H1 (cell line): ENCODE measurements around the gene RGS8. TPM values are rescaled to one million over a fixed set of nuclear protein-coding genes. Genes with fewer than 3 reads are reported as not detected.

Experiments
- CTCF ChIA-PET: fragments of 300-600 bp; sonication (Branson Sonifier 250); formaldehyde crosslinking; loops from one replicate; lab custom pipeline; 2021; ENCODE audit not compliant: partially characterized antibody; lab: Charles Lee
- POLR2A ChIA-PET: fragments of 300-600 bp; sonication (Branson Sonifier 250); formaldehyde crosslinking; loops from one replicate; lab custom pipeline; 2021; ENCODE audit warnings: inconsistent platforms; ENCODE audit not compliant: partially characterized antibody; lab: Charles Lee
- DNase-seq, 2 experiments: peaks; one replicate each; pipeline versions ENCODE4 v3.0.0 to v3.0.0-alpha.2; 2010 to 2022; ENCODE audit warnings: low spot score in 2 of 2, low read depth in 1 of 2, mixed read lengths in 1 of 2
- FAIRE-seq: peaks from 2 replicates; lab custom pipeline; 2011; peaks lifted over from hg19 to GRCh38; lab: Jason Lieb, UNC
- H2AFZ ChIP-seq: 2 replicates; pipeline ENCODE4 v1.8.1; 2012; ENCODE audit warnings: low read length, inconsistent platforms
- H2AK5ac ChIP-seq: 2 replicates; pipeline ENCODE4 v1.6.1; 2013; ENCODE audit warnings: low read depth, low read length
- H2BK120ac ChIP-seq: replicated peaks from 2 replicates; pipeline ENCODE3; 2013; ENCODE audit warnings: low read depth, low read length, inconsistent platforms
- H2BK12ac ChIP-seq: 2 replicates; pipeline ENCODE4 v1.6.1; 2013; ENCODE audit warnings: low read depth, low read length
- H2BK15ac ChIP-seq: 2 replicates; pipeline ENCODE4 v1.6.1; 2013; ENCODE audit warnings: low read length
- H2BK20ac ChIP-seq: 2 replicates; pipeline ENCODE4 v1.6.1; 2013; ENCODE audit warnings: low read length
- H2BK5ac ChIP-seq: 2 replicates; pipeline ENCODE4 v1.6.1; 2013; ENCODE audit warnings: low read depth, low read length
- H3K14ac ChIP-seq: 2 replicates; pipeline ENCODE4 v1.6.1; 2013; ENCODE audit warnings: inconsistent platforms; ENCODE audit not compliant: insufficient read length
- H3K18ac ChIP-seq: 2 replicates; pipeline ENCODE4 v1.6.1; 2013; ENCODE audit warnings: low read length; ENCODE audit errors: extremely low read depth
- H3K23ac ChIP-seq: 2 replicates; pipeline ENCODE4 v1.6.1; 2013; ENCODE audit warnings: inconsistent platforms; ENCODE audit not compliant: insufficient read length
- H3K23me2 ChIP-seq: 2 replicates; pipeline ENCODE4 v1.6.1; 2013; ENCODE audit warnings: low read depth, low read length
- H3K27ac ChIP-seq: 2 replicates; pipeline ENCODE4 v1.6.1; 2011; ENCODE audit warnings: low read depth, low read length, inconsistent platforms
- H3K27me3 ChIP-seq, 4 experiments: replicated peaks in 1 of 4; 1 replicate in 1 of 4; 2 replicates in 3 of 4; pipeline versions ENCODE4 v1.6.1 to v1.8.1; 2011 to 2013; ENCODE audit warnings: low read length in 3 of 4, mild to moderate bottlenecking in 3 of 4, inconsistent platforms in 2 of 4, mixed read lengths in 2 of 4, moderate library complexity in 1 of 4; ENCODE audit not compliant: control insufficient read depth in 3 of 4, insufficient read depth in 3 of 4; ENCODE audit errors: extremely low read depth in 1 of 4
- H3K36me3 ChIP-seq, 4 experiments: 2 replicates each; pipeline versions ENCODE4 v1.6.1 to v1.8.1; 2011 to 2013; ENCODE audit warnings: mild to moderate bottlenecking in 4 of 4, low read length in 3 of 4, moderate library complexity in 2 of 4, control low read depth in 1 of 4, inconsistent platforms in 1 of 4; ENCODE audit not compliant: insufficient read depth in 4 of 4, control insufficient read depth in 2 of 4
- H3K4ac ChIP-seq: replicated peaks from 2 replicates; pipeline ENCODE3; 2013; ENCODE audit warnings: low read length, low read depth, mixed read lengths, inconsistent platforms; ENCODE audit not compliant: insufficient read length
- H3K4me1 ChIP-seq, 4 experiments: replicated peaks in 1 of 4; 1 replicate in 1 of 4; 2 replicates in 3 of 4; pipeline versions ENCODE4 v1.6.1 to v1.8.1; 2011 to 2013; ENCODE audit warnings: low read length in 3 of 4, inconsistent platforms in 2 of 4, mixed read lengths in 1 of 4; ENCODE audit not compliant: insufficient read depth in 4 of 4, control insufficient read depth in 3 of 4
- H3K4me2 ChIP-seq, 2 experiments: 2 replicates each; pipeline versions ENCODE4 v1.6.1 to v1.8.1; 2011 to 2013; ENCODE audit warnings: low read depth in 2 of 2, low read length in 2 of 2, control low read depth in 1 of 2, inconsistent platforms in 1 of 2, mild to moderate bottlenecking in 1 of 2; ENCODE audit not compliant: insufficient read depth in 1 of 2
- H3K4me3 ChIP-seq, 4 experiments: fragments of 200-600, 300-600 bp in 1 of 4; sonication (generic), shearing (Covaris generic), sonication (Bioruptor Twin) in 1 of 4; 2 replicates each; pipeline versions ENCODE4 v1.5.1 to v1.8.1; 2011 to 2016; ENCODE audit warnings: low read length in 4 of 4, low read depth in 3 of 4, control low read depth in 2 of 4, inconsistent platforms in 2 of 4, mild to moderate bottlenecking in 2 of 4, mixed read lengths in 1 of 4, moderate library complexity in 1 of 4; ENCODE audit not compliant: insufficient read depth in 2 of 4; ENCODE audit errors: extremely low read depth in 1 of 4
- H3K56ac ChIP-seq: replicated peaks from 2 replicates; pipeline ENCODE3; 2013; ENCODE audit warnings: low read depth, mild to moderate bottlenecking, mixed read lengths, low read length, inconsistent platforms; ENCODE audit not compliant: insufficient read length
- H3K79me1 ChIP-seq: 2 replicates; pipeline ENCODE4 v1.6.1; 2013; ENCODE audit warnings: low read depth, low read length, control low read depth
- H3K79me2 ChIP-seq, 2 experiments: 2 replicates each; pipeline versions ENCODE4 v1.6.1 to v1.8.1; 2012 to 2013; ENCODE audit warnings: low read length in 2 of 2, mild to moderate bottlenecking in 2 of 2, inconsistent platforms in 1 of 2; ENCODE audit not compliant: insufficient read depth in 2 of 2, control insufficient read depth in 1 of 2
- H3K9ac ChIP-seq, 4 experiments: replicated peaks in 1 of 4; 1 replicate in 1 of 4; 2 replicates in 3 of 4; pipeline versions ENCODE4 v1.6.1 to v1.8.1; 2011 to 2013; ENCODE audit warnings: low read depth in 3 of 4, low read length in 3 of 4, control low read depth in 2 of 4, mild to moderate bottlenecking in 2 of 4, moderate library complexity in 2 of 4, inconsistent platforms in 1 of 4; ENCODE audit errors: extremely low read depth in 1 of 4
- H3K9me3 ChIP-seq, 2 experiments: 2 replicates each; pipeline versions ENCODE4 v1.6.1 to v1.8.1; 2012 to 2013; ENCODE audit warnings: mild to moderate bottlenecking in 2 of 2, moderate library complexity in 2 of 2, control low read depth in 1 of 2, inconsistent platforms in 1 of 2, low read depth in 1 of 2, low read length in 1 of 2, mixed read lengths in 1 of 2; ENCODE audit not compliant: insufficient read depth in 2 of 2
- H4K20me1 ChIP-seq, 2 experiments: replicated peaks in 1 of 2; 2 replicates each; pipeline versions ENCODE3 to v1.8.1; 2011 to 2013; ENCODE audit warnings: inconsistent platforms in 2 of 2, low read length in 2 of 2, mild to moderate bottlenecking in 1 of 2; ENCODE audit not compliant: insufficient read depth in 2 of 2, control insufficient read depth in 1 of 2
- H4K5ac ChIP-seq: 2 replicates; pipeline ENCODE4 v1.6.1; 2013; ENCODE audit warnings: low read length, low read depth, mixed read lengths, inconsistent platforms; ENCODE audit not compliant: insufficient read length
- H4K8ac ChIP-seq: 2 replicates; pipeline ENCODE4 v1.8.0; 2013; ENCODE audit warnings: mild to moderate bottlenecking, moderate library complexity, low read length, inconsistent platforms; ENCODE audit not compliant: insufficient read depth; ENCODE audit errors: extremely low read depth
- H4K91ac ChIP-seq: replicated peaks from 2 replicates; pipeline ENCODE3; 2013; ENCODE audit warnings: low read length, mixed read lengths, inconsistent platforms; ENCODE audit not compliant: insufficient read length
- BCL11A ChIP-seq, 2 experiments: IDR thresholded peaks; one replicate each; pipeline ENCODE4 v1.6.1; 2011; ENCODE audit warnings: low read depth in 2 of 2, low read length in 2 of 2, mild to moderate bottlenecking in 2 of 2
- CHD2 ChIP-seq: IDR thresholded peaks from 2 replicates; pipeline ENCODE4 v1.6.1; 2012; ENCODE audit warnings: low read length, improper control_type of control experiment
- EP300 ChIP-seq, 2 experiments: IDR thresholded peaks; 1 replicate in 1 of 2; 2 replicates in 1 of 2; pipeline ENCODE4 v1.6.1; 2011 to 2012; ENCODE audit warnings: low read depth in 2 of 2, low read length in 2 of 2, mild to moderate bottlenecking in 2 of 2, borderline replicate concordance in 1 of 2, inconsistent platforms in 1 of 2, moderate library complexity in 1 of 2
- HDAC2 ChIP-seq, 2 experiments: fragments of 300-600 bp in 1 of 2; sonication (generic) in 1 of 2; IDR thresholded peaks; 2 replicates each; pipeline ENCODE4 v1.6.1; 2011 to 2012; ENCODE audit warnings: low read depth in 2 of 2, low read length in 2 of 2, mild to moderate bottlenecking in 2 of 2, moderate library complexity in 2 of 2, borderline replicate concordance in 1 of 2, inconsistent platforms in 1 of 2
- KDM1A ChIP-seq: fragments of 200-600, 300-600 bp; sonication (generic); IDR thresholded peaks from 2 replicates; pipeline ENCODE4 v1.7.1; 2016; ENCODE audit warnings: mild to moderate bottlenecking, low read length, borderline replicate concordance
- KDM5A ChIP-seq: fragments of 200-600 bp; IDR thresholded peaks from 2 replicates; pipeline ENCODE4 v1.7.1; 2012; ENCODE audit warnings: mild to moderate bottlenecking, low read length, inconsistent platforms, mixed read lengths
- RFX5 ChIP-seq: IDR thresholded peaks from 2 replicates; pipeline ENCODE4 v1.6.1; 2011; ENCODE audit warnings: low read depth, low read length, improper control_type of control experiment, borderline replicate concordance
- SP2 ChIP-seq: IDR thresholded peaks from 2 replicates; pipeline ENCODE4 v1.6.1; 2012; ENCODE audit warnings: mild to moderate bottlenecking, low read length, inconsistent platforms
- WGBS, 2 experiments: shearing (Covaris generic) in 1 of 2; methylation state at CpG; one replicate each; pipeline versions ENCODE4 v1.1.6 to v1.1.7; 2013 to 2015; ENCODE audit warnings: low lambda C conversion rate in 2 of 2, mixed read lengths in 2 of 2, inconsistent platforms in 1 of 2, low coverage in 1 of 2, missing lambda C conversion rate in 1 of 2; ENCODE audit not compliant: insufficient replicate concordance in 2 of 2, insufficient coverage in 1 of 2, insufficient read length in 1 of 2; ENCODE audit errors: extremely low coverage in 1 of 2, missing lambda C conversion rate in 1 of 2; 5-methylcytosine and 5-hydroxymethylcytosine counted together
- polyA plus RNA-seq, 7 experiments: library from polyadenylated mRNA; depleted of rRNA in 3 of 7; stranded (reverse) in 5 of 7; unstranded in 2 of 7; fragments of >200 nt in 5 of 7; fragments of 200-250 nt in 2 of 7; gene quantifications; 1 replicate in 5 of 7; 2 replicates in 1 of 7; 4 replicates in 1 of 7; pipeline versions ENCODE4 v1.2.1 to v1.2.3, GENCODE V29; 2011 to 2013; ENCODE audit warnings: missing spikeins in 2 of 7, mixed read lengths in 2 of 7
- total RNA-seq: library from RNA; stranded (reverse); fragmentation: NEBNext Ultra II Directional; extraction: Animal tissue kit (Norgen Biotek cat#: 25700); gene quantifications from 2 replicates; pipeline ENCODE4 v1.2.1, GENCODE V29; 2021

Gene RGS8
- total and polyA plus RNA-seq, 2 of the 8 experiments (the other 6 are each of a cell fraction or from before 2014, with no cell fraction given), result 0.13 to 0.23 TPM

- WGBS, 2 experiments, result 90% methylated on average over 2 of the region's 2 CpGs; no CpG with 5 or more reads in 1 of the 2 experiments
- no peak overlapping the region for H3K23ac ChIP-seq
- no peak overlapping the region for H2BK5ac ChIP-seq
- H3K27ac ChIP-seq, result no peak overlapping the region
- no peak overlapping the region for H2BK120ac ChIP-seq
- H4K20me1 ChIP-seq, result no peaks in the 10 kb centered on the region
- H2BK20ac ChIP-seq, result no peak overlapping the region
- H3K36me3 ChIP-seq, result no peaks in the 10 kb centered on the region
- H3K4me2 ChIP-seq, result no peak overlapping the region
- H4K5ac ChIP-seq, result no peak overlapping the region
- no peaks in the 10 kb centered on the region; a peak in 1 of 7 replicates for H3K27me3 ChIP-seq
- no peak overlapping the region for H3K18ac ChIP-seq
- H3K4ac ChIP-seq, result no peak overlapping the region
- POLR2A ChIA-PET, result interaction anchor here (0.7 to 15.8 kb wide), 4 partner anchors 21 to 33 kb away, joined by 3 to 107 read pairs (median 6); partner anchors contain the start of gene RGS16
- H3K9ac ChIP-seq, result no peak overlapping the region
- H3K23me2 ChIP-seq, result no peaks in the 10 kb centered on the region; the same call in 1 of the 2 replicates
- no peak overlapping the region for H3K4me3 ChIP-seq
- no peak overlapping the region for H4K91ac ChIP-seq
- DNase-seq, result no peak
- no peaks in the 10 kb centered on the region for H3K9me3 ChIP-seq
- peaks cover 1 to 9% (median 6%) of the 10 kb centered on the region in 4 experiments; a peak in 5 of 7 replicates for H3K4me1 ChIP-seq
- no peaks in the 10 kb centered on the region for H3K79me1 ChIP-seq
- FAIRE-seq, result no peak
- H2BK15ac ChIP-seq, result no peak overlapping the region
- CTCF ChIA-PET, result interaction anchor here (0.5 to 1.9 kb wide), 7 partner anchors 9 to 86 kb away, joined by 3 to 8 read pairs (median 4); no protein-coding TSS in a partner anchor
- no peak overlapping the region for H2AK5ac ChIP-seq
- no peaks in the 10 kb centered on the region for H3K79me2 ChIP-seq
- H2BK12ac ChIP-seq, result no peak overlapping the region
- peak overlapping the region; percentile 23; the same call in 1 of the 2 replicates for H2AFZ ChIP-seq
- no peak overlapping the region for H3K14ac ChIP-seq
- no peak for TF ChIP-seq HDAC2 (IDR thresholded peaks at IDR 0.05; ENCODE audit: borderline replicate concordance in 1 of 2, low read depth in 2 of 2, low read length in 2 of 2)
- TF ChIP-seq SP2, result no peak
- TF ChIP-seq EP300 (IDR thresholded peaks at IDR 0.05; ENCODE audit: borderline replicate concordance in 1 of 2, low read depth in 2 of 2, low read length in 2 of 2), result no peak
- no peak for TF ChIP-seq CHD2
- no peak for TF ChIP-seq BCL11A (IDR thresholded peaks at IDR 0.05; ENCODE audit: low read depth in 2 of 2, low read length in 2 of 2)
- no peak for TF ChIP-seq RFX5
- no peak for TF ChIP-seq KDM1A
- TF ChIP-seq KDM5A, result no peak
- no peak overlapping the region for H4K8ac ChIP-seq
- H3K56ac ChIP-seq, result no peak overlapping the region
Observed at GRCh38 chr1:182635871-182636270, 48.5 kb downstream of the RGS8 start.
